ENCODE results near the gene MLYCD.

The MLYCD gene

DNA sequence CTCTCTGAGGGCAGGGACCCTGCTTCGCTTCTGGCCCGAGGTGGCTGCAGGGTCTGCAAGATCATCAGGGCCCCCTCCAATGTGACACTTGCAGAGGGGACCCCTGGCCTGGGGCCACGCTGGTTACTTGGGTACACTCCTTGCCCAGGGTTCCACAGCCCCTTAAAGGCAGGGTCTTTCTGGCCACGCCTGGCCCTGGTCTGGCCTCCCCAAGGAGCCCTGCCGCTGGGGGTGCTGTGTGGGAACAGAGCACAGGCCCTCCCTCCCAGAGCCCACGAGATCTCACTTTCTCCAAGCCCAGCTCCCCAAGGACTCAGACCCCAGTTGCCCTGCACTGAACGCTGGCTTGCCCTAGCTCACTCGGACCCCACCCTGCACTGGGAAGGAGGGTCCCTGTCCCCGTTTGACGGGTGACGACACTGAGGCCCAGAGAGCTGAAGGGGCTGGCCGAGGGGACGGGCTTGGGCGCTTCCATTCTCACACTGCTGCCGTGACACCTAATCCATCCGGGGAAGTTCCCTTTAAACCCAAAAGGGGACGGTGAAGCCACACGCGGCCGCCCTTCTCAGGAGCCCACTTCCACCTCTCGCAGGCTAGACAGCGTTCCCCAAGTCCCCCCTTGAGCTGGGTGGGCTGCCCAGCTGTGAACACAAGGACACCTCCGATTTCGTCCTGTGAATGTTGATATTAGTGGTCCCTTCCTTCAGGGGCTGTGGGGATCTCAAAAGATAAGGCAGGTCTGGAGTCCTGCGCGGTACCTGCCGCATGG is 27.2 kb downstream of the MLYCD start:
- no peak for DNase-seq (ENCODE audit: low read depth)

DNA sequence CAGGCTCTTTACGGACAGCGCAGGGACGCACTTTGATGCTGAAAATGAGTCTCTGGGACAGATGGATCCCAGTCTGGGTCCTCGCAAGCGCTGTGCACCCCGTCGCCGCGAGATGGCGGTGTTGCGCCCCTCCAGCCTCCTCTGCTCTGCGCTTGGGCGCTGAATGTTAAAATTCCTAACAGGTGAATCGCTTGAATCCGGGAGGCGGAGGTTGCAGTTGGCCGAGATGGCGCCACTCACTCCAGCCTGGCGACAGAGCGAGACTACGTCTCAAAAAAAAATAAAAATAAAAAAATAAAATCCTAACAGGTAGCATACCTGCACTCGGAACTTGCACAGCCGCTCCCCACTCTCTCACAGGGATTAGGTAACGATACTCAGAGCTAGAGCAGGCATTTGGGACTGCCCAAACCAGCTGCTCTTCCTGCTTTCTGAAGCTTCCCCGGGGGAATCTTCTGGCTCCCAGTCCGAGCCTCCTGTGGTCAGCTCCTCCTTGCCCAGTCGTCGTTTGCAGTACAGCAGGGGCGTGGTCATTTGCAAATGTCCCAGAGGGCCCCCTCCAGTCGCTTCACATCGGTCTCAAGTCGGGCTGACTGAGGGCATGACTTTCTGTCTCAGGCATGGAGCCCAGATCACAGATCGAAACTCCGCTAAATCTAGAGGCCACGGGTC is 27.9 kb downstream of the MLYCD start:
- peak; percentile 73 for DNase-seq (ENCODE audit: low read depth)

DNA sequence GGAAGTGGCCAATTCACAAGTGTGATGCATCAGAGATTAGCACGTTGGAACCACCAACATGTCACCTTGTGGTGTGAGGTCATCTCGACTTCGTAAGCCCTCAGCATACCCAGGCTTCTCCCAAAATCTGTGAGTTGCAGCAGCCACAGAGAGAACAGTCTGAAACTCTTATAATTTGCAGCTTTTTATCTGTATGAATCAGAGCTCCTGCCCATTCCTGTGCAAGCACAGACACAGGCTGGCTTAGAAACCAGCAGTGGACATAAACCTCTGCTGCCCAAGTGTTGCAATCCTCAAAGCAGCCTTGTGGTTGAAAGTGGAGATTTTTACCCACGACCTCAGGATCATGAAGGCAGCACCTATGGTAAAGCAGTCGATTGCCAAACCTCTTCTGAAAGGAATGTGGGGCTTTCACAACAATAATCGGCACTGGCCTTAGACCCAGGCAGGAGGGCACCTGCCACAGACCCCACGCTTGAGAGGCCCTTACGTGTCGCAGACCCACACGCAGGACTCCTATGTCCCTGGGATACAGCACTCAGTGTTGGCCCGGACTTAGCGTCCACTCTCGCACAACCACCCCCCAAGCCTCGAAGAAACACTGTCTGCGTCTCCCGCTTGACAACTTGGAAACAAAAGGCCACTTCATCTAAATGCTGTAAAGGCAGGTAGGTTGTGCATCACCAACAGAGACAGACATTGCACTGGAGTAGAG is 29.6 kb downstream of the MLYCD start:
- peak; percentile 59 for DNase-seq (ENCODE audit: low read depth)

- DNase-seq (ENCODE audit: low read depth), result no peak
These were observed 31.1 kb downstream of the MLYCD start for GRCh38 chr16:83929811-83930555.

GRCh38 chr16:83930730-83931500 is 32.0 kb downstream of the MLYCD start:
- no peak for DNase-seq (ENCODE audit: low read depth)

GRCh38 chr16:83931556-83931955 is 32.6 kb downstream of the MLYCD start:
- no peak for DNase-seq (ENCODE audit: low read depth)

- DNase-seq (ENCODE audit: low read depth), result no peak
These were observed 33.4 kb downstream of the MLYCD start for GRCh38 chr16:83932304-83932703.

GRCh38 chr16:83932955-83933673 is 34.2 kb downstream of the MLYCD start:
- DNase-seq (ENCODE audit: low read depth), result no peak

- DNase-seq (ENCODE audit: low read depth), result no peak
These were observed 35.2 kb downstream of the MLYCD start for GRCh38 chr16:83933885-83934683.

GRCh38 chr16:83934684-83934977 is 35.7 kb downstream of the MLYCD start:
- no peak for DNase-seq (ENCODE audit: low read depth)

DNA sequence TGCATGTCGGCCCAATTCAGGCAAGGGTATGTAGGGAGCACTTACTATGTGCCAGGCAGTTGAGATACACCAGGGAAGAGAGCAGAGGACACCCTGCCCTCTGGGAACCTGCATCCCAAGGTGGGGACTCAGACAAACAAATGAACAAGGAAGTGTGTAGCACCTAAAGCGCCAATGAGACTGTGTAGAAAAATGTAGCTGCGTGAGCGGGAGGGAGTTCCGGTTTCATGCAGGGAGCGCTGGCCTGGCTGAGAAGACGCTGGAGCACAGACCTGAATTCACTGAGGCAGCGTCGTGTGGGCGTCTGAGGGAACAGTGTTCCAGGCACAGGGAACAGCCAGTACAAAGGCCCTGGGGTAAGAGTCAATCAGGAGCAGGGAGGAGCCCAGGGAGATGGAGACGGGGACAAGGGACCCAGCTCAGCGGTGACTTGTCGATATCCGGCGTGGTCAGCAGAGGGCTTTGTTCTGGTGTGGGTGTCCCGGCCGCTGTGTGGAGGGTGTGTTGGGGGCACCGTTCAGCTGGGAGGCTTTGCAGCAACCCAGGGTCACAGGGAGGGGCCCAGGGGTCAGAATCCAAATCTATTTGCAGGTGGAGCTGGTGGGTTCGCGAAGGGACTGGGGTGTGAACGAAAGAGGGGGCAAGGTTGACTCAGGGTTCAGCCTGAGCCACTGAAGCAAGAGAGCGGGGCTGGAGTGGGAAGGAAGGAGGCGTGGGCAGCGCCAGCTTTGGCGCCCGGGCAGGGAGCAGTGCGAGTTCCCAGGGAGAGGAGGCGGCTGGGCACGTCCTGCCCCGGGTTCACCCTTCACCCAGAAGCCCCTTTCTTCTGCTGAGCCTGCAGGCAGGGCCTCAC is 36.3 kb downstream of the MLYCD start:
- no peak for DNase-seq (ENCODE audit: low read depth)

DNA sequence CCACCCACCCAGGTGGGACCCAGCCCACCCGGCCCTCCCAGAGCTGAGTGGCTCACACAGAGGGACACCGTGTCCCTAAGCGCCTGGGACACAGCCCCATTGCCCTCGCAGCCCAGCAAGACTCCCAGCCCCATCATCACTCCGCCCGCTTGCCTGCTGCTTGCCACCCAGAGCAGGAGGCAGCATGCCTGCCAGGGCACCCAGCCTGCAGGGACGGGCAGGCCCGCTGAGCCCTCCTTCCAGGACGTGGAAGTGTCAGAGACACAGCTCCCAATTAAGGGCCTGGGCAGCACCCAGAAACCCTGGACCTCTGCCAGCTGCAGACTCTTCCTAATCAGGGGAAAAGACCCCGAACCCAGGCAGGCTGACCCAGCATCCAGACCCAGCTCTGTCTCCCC is 36.9 kb downstream of the MLYCD start:
- DNase-seq (ENCODE audit: low read depth), result no peak

GRCh38 chr16:83936581-83937165 is 37.8 kb downstream of the MLYCD start:
- DNase-seq (ENCODE audit: low read depth), result no peak

DNA sequence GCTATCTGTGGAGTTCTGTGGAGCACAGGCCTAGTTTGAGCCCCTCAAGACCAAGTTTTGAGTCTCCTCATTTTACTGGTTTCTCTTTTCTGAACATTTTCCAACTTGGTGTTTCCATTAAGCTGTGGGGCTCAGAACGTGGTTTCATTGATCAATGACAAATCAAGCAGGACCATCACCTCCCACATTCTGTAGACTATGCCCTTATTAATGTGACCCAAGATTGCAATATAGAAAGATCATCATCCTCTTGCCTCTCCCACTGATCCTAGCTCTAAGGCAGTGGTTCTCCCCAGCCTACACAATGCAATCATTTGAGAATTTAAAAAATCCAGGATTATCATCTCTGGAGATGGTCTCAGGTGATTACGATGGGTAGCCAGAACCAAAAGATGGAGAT is 38.4 kb downstream of the MLYCD start:
- DNase-seq (ENCODE audit: low read depth), result no peak

DNA sequence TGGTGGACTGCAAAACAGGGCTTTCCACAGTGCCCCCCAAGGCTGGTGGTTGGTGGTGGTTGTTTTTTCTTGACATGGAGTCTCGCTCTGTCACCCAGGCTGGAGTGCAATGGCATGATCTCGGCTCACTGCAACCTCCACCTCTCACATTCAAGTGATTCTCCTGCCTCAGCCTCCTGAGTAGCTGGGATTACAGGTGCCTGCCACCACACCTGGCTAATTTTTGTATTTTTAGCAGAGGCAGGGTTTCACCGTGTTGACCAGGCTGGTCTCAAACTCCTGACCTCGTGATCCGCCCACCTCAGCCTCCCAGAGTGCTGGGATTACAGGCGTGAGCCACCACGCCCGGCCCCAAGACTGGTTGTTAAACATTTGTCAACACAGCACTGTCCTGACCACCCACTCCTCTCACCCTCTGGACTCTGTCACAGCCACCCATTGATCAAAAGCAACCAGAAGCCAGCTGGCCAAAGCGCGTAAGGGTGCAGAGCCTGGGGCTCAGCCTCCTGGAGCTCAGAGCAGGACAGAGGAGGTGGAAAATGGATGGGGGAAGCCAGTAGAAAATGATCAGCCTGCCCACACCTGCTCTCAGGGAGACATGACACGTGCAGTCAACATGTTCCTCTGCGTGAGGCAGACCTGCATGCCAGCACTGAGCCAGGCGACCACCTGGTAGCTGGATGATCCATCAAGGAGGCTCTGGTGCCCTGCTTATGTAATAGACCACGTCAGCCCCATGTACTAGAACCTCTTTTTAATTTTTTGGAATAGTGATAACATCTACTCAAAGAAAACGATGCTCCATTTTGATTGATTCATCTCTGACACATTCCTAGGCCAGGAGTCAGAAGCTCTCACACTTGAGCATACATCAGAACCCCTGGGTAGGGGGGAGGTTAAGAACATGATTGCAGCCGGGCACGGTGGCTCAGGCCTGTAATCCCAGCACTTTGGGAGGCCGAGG is 39.3 kb downstream of the MLYCD start:
- DNase-seq (ENCODE audit: low read depth), result no peak

DNA sequence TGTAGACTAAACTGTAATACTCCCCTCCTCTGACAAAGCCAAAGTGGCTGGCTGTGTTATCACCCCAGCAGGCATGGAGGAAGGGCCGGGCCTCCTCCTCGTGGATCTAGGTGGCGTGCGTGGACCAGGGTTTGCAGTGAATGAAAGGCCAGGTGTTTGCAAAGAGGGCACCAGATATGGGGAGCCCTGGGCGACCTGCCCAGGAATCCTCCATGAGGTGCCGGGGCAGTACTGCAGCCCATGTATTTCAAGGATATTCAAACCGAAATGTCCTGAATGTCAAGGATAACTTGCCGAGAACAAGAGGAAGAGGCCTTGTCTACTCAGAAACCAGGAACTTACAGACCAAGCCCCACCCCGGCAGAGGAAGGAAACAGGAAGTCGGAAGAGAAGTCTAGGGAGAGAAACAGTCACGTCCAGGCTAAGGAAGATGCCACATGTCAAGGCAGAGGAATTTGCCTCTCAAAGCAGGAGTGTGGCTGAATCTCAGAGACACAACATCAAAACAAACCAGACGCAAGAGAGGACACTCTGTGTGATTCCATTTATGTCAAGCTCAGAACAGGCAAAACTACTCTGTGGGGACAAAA is 40.4 kb downstream of the MLYCD start:
- DNase-seq (ENCODE audit: low read depth), result peak; percentile 18

DNA sequence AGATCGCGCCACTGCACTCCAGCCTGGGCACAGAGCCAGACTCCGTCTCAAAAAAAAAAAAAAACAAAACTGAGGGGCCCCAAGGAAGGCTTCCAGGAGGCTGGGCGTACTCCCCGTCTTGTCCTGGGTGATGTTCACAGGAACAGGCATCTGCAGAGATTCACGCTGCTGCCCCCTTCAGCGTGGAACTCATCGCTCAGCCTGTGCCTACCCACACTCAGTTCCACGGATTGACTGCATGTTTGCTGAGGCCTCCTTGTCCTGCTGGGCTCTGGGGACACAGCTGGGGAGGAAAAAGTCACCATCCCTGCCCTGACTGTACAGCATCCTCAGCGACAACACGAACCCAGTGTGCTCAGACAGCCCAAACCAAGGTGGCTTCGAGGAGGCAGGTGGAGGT is 41.2 kb downstream of the MLYCD start:
- no peak for DNase-seq (ENCODE audit: low read depth)

Measured in EH (cell line).